Thymus (tissue), 14 donors: ENCODE data around the gene IFNAR1. TPM values are rescaled to one million over a fixed set of nuclear protein-coding genes. Genes with fewer than 3 reads are reported as not detected.

Experiments used
- DNase-seq, 9 donors: peaks; one replicate each; pipeline ENCODE4 v3.0.0-alpha.2; 2013; ENCODE audit warnings: low spot score in 9 of 9, low read depth in 6 of 9, missing footprints in 1 of 9
- H3K27ac ChIP-seq, 2 donors: one replicate each; pipeline ENCODE4 v1.5.1; 2013; ENCODE audit warnings: control low read depth in 1 of 2, low read depth in 1 of 2, low read length in 1 of 2, mild to moderate bottlenecking in 1 of 2, moderate library complexity in 1 of 2
- H3K27me3 ChIP-seq, 2 donors: one replicate each; pipeline ENCODE4 v1.5.1; 2013; ENCODE audit warnings: low read length in 1 of 2; ENCODE audit not compliant: control insufficient read depth in 2 of 2, insufficient read depth in 1 of 2
- H3K36me3 ChIP-seq, 2 donors: one replicate each; pipeline ENCODE4 v1.5.1; 2013; ENCODE audit warnings: low read length in 1 of 2, mild to moderate bottlenecking in 1 of 2, moderate library complexity in 1 of 2; ENCODE audit not compliant: control insufficient read depth in 2 of 2, insufficient read depth in 2 of 2
- H3K4me1 ChIP-seq, 2 donors: one replicate each; pipeline ENCODE4 v1.5.1; 2013; ENCODE audit warnings: low read length in 2 of 2; ENCODE audit not compliant: control insufficient read depth in 2 of 2, insufficient read depth in 2 of 2
- H3K4me3 ChIP-seq, 2 donors: one replicate each; pipeline ENCODE4 v1.5.1; 2013; ENCODE audit warnings: low read length in 2 of 2, control low read depth in 1 of 2, mild to moderate bottlenecking in 1 of 2
- H3K9me3 ChIP-seq, 2 donors: one replicate each; pipeline ENCODE4 v1.5.1; 2013; ENCODE audit warnings: low read length in 1 of 2, mild to moderate bottlenecking in 1 of 2; ENCODE audit not compliant: control insufficient read depth in 2 of 2, insufficient read depth in 1 of 2
- WGBS: extraction: QIAGEN DNeasy Blood & Tissue Kit; methylation state at CpG from one replicate; pipeline ENCODE4 v1.1.7; 2013; 5-methylcytosine and 5-hydroxymethylcytosine counted together
- long read RNA-seq, 10 donors: transcript quantifications; one replicate each; lab custom pipeline, GENCODE V29; 2026
- polyA plus RNA-seq: library from polyadenylated mRNA; stranded (reverse); fragments of 200-250 nt; gene quantifications from one replicate; pipeline ENCODE4 v1.2.3, GENCODE V29; 2013
- total RNA-seq: library from RNA; stranded (reverse); fragments of 120-200 nt; gene quantifications from one replicate; pipeline ENCODE4 v1.2.4, GENCODE V29; 2013
- donor health status: healthy.

Gene IFNAR1
- total RNA-seq: 17.2 TPM
- polyA plus RNA-seq: 18.2 TPM
- long read RNA-seq, donor 1, full-length matches to known transcripts: 1 of 1 reads
- long read RNA-seq, donor 1, partial matches to known transcripts: 0 of 1 reads
- long read RNA-seq, donor 1, other reads (novel, unspliced or antisense): 0 of 1 reads
- long read RNA-seq, donor 2, full-length matches to known transcripts: 12 of 22 reads
- long read RNA-seq, donor 2, partial matches to known transcripts: 10 of 22 reads
- long read RNA-seq, donor 2, other reads (novel, unspliced or antisense): 0 of 22 reads
- long read RNA-seq, donor 3, full-length matches to known transcripts: 7 of 12 reads
- long read RNA-seq, donor 3, partial matches to known transcripts: 5 of 12 reads
- long read RNA-seq, donor 3, other reads (novel, unspliced or antisense): 0 of 12 reads
- long read RNA-seq, donor 4, full-length matches to known transcripts: 1 of 1 reads
- long read RNA-seq, donor 4, partial matches to known transcripts: 0 of 1 reads
- long read RNA-seq, donor 4, other reads (novel, unspliced or antisense): 0 of 1 reads
- long read RNA-seq, donor 5, full-length matches to known transcripts: 8 of 8 reads
- long read RNA-seq, donor 5, partial matches to known transcripts: 0 of 8 reads
- long read RNA-seq, donor 5, other reads (novel, unspliced or antisense): 0 of 8 reads
- long read RNA-seq, donor 6, full-length matches to known transcripts: 11 of 11 reads
- long read RNA-seq, donor 6, partial matches to known transcripts: 0 of 11 reads
- long read RNA-seq, donor 6, other reads (novel, unspliced or antisense): 0 of 11 reads
- long read RNA-seq, donor 7, full-length matches to known transcripts: 6 of 12 reads
- long read RNA-seq, donor 7, partial matches to known transcripts: 6 of 12 reads
- long read RNA-seq, donor 7, other reads (novel, unspliced or antisense): 0 of 12 reads
- long read RNA-seq, donor 8, full-length matches to known transcripts: 3 of 3 reads
- long read RNA-seq, donor 8, partial matches to known transcripts: 0 of 3 reads
- long read RNA-seq, donor 8, other reads (novel, unspliced or antisense): 0 of 3 reads
- long read RNA-seq, donor 9, full-length matches to known transcripts: 2 of 2 reads
- long read RNA-seq, donor 9, partial matches to known transcripts: 0 of 2 reads
- long read RNA-seq, donor 9, other reads (novel, unspliced or antisense): 0 of 2 reads
- long read RNA-seq, donor 10, full-length matches to known transcripts: 7 of 7 reads
- long read RNA-seq, donor 10, partial matches to known transcripts: 0 of 7 reads
- long read RNA-seq, donor 10, other reads (novel, unspliced or antisense): 0 of 7 reads

- Histone ChIP-seq H3K9me3 (peaks cover 0 to 3% of the 10 kb centered on the region in 2 donors), H3K4me3 (peak within 1 kb of the TSS; percentile 64 to 100), H3K4me1 (peaks cover 19 to 22% of the 10 kb centered on the region in 2 donors), H3K27me3 (no peaks in the 10 kb centered on the region), H3K36me3 (peaks cover 0 to 3% of the 10 kb centered on the region in 2 donors), H3K27ac (peak within 1 kb of the TSS; percentile 96 to 98)
- peak; percentile 93 to 99 (median 98) for DNase-seq
- under 1% methylated on average over 86 of the region's 86 CpGs for WGBS
Measured at GRCh38 chr21:33324291-33325221, at the start of gene IFNAR1. Gene IFNAR1, plus strand, starts transcription at chr21:33324970. Its CDS starts 86 bp downstream, at chr21:33325056.

DNA sequence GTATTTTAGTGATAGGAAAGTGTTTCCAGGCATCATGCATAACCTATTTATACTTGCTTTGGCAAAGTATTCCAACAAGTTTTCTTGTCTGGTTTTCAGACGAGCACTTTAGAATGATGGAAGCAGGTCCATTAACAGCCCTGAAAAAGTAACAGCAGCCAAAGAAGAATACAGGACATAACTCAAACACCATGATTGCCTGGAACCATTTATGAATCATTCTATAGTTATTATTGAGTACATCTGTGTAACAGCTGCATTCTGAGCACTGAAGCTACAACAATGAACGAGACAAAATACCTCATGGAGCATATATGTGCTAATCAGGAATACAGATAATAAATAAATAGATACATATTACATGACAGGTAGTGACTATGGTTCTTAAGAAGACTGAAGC lies 46.0 kb upstream of the IFNAR1 start:
- H3K4me3 ChIP-seq: no peak overlapping the region
- H3K27me3 ChIP-seq: no peaks in the 10 kb centered on the region
- H3K27ac ChIP-seq: no peak overlapping the region
- H3K9me3 ChIP-seq: no peaks in the 10 kb centered on the region
- 98% methylated on average over 2 of the region's 2 CpGs for WGBS
- DNase-seq: no peak
- H3K36me3 ChIP-seq: peaks cover 46 to 88% of the 10 kb centered on the region in 2 donors
- H3K4me1 ChIP-seq: peaks cover 0 to 10% of the 10 kb centered on the region in 2 donors

DNA sequence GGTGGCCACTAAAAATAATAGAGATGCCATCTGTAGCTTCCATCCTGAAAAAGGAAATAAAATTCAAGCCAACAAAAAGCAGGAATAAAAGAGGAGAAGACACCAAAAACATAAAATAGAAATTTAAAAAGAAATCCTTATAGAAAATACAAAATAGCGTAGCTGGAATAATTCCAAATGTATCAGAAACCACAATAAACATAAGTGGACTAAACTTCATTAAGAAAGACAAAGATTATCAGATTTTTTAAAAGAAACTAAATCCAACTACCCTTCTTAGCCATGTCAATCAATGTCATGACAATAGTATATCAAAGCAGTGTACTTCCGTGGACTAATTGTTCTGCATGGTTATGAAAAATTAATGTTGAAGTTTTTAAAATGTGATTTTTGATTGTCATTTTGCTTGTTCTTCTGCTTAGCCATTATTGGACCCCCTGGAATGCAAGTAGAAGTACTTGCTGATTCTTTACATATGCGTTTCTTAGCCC lies 45.4 kb upstream of the IFNAR1 start:
- Histone ChIP-seq H3K4me3 (no peak overlapping the region), H3K4me1 (peaks cover 0 to 10% of the 10 kb centered on the region in 2 donors), H3K36me3 (peaks cover 50 to 87% of the 10 kb centered on the region in 2 donors), H3K27ac (no peak overlapping the region), H3K9me3 (no peaks in the 10 kb centered on the region), H3K27me3 (no peaks in the 10 kb centered on the region)
- 82% methylated on average over 3 of the region's 3 CpGs for WGBS
- DNase-seq: no peak

DNA sequence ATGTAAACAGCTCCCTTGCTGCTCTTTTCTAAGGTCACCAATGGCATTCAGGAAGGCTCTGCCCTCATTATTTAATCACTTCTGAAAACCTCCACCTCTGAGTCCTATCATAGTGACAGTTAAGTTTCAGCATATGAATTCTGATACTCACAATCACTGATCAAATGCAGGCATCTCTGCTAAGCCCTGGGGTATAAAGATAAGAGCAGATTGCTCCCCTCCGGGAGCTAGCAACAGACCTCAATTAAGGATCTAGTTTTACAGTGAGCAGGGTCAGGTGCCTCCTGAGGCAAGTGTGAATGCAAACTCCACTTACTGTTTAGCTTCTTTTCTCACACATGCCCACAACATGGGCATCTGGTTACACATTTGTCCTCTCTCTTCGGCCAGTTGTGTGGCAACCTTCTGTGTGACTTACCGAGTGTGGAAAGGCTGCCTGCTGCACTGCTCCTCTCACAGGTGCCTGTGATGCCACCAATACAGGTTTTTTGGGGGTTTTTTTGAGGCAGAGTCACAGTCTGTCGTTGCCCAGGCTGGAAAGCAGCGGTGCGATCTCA lies 43.6 kb upstream of the IFNAR1 start:
- Histone ChIP-seq H3K27me3 (no peaks in the 10 kb centered on the region), H3K27ac (no peak overlapping the region), H3K9me3 (no peaks in the 10 kb centered on the region), H3K4me3 (no peak overlapping the region), H3K36me3 (peaks cover 65 to 89% of the 10 kb centered on the region in 2 donors), H3K4me1 (peaks cover 0 to 10% of the 10 kb centered on the region in 2 donors)
- WGBS: 97% methylated on average over 6 of the region's 6 CpGs
- DNase-seq: no peak

DNA sequence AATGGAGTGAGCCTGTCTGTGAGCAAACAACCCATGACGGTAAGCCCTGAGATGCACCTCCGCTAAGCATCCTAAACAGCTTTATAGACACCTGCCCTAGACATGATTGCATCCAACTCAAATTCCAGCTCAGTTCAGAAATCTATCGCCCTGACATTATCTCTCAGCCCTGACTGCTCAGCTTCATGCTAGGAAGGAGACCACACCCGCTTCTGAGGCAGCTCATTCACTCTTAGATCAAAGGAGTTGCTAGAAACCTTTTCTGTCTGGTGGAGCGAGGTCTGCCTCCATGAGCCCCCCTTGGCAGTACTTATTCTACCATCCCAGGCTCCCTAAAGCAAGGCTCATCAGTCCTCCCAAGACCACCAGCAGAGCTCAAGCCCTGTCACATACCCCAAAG lies 41.6 kb upstream of the IFNAR1 start:
- no peak overlapping the region for H3K27ac ChIP-seq
- H3K4me3 ChIP-seq: no peak overlapping the region
- no peaks in the 10 kb centered on the region for H3K27me3 ChIP-seq
- H3K4me1 ChIP-seq: peaks cover 0 to 10% of the 10 kb centered on the region in 2 donors
- no peak for DNase-seq
- WGBS: 90% methylated on average over 5 of the region's 5 CpGs
- no peaks in the 10 kb centered on the region for H3K9me3 ChIP-seq
- H3K36me3 ChIP-seq: peaks cover 75 to 88% of the 10 kb centered on the region in 2 donors

- peaks cover 0 to 10% of the 10 kb centered on the region in 2 donors for H3K4me1 ChIP-seq
- no peaks in the 10 kb centered on the region for H3K27me3 ChIP-seq
- DNase-seq: no peak
- no peak overlapping the region for H3K4me3 ChIP-seq
- H3K9me3 ChIP-seq: no peaks in the 10 kb centered on the region
- H3K27ac ChIP-seq: peak overlapping the region in 1 of 2 donors; percentile 30
- WGBS: 96% methylated on average over 11 of the region's 11 CpGs
- peaks cover 80 to 87% of the 10 kb centered on the region in 2 donors for H3K36me3 ChIP-seq
Measured at GRCh38 chr21:33286076-33286475, 38.7 kb upstream of the IFNAR1 start.

GRCh38 chr21:33286600-33287456 lies 37.9 kb upstream of the IFNAR1 start:
- Histone ChIP-seq H3K4me1 (peaks cover 0 to 10% of the 10 kb centered on the region in 2 donors), H3K36me3 (peaks cover 79 to 86% of the 10 kb centered on the region in 2 donors), H3K27ac (peak overlapping the region; percentile 30 to 36), H3K9me3 (no peaks in the 10 kb centered on the region), H3K4me3 (no peak overlapping the region), H3K27me3 (no peaks in the 10 kb centered on the region)
- WGBS: 93% methylated on average over 15 of the region's 15 CpGs
- DNase-seq: no peak
